Ishikawa (cell line): ENCODE data around the gene SBF1.

Experiments
- CEBPB ChIP-seq: IDR thresholded peaks from 2 replicates; pipeline ENCODE4 v1.6.1; 2012
- CREB1 ChIP-seq: IDR thresholded peaks from 2 replicates; pipeline ENCODE4 v1.6.1; 2012; ENCODE audit warnings: low read depth
- EGR1 ChIP-seq: IDR thresholded peaks from 2 replicates; pipeline ENCODE4 v1.6.1; 2012
- EP300 ChIP-seq: IDR thresholded peaks from 2 replicates; pipeline ENCODE4 v1.6.1; 2012; ENCODE audit warnings: borderline replicate concordance
- FOXM1 ChIP-seq: IDR thresholded peaks from 2 replicates; pipeline ENCODE4 v1.6.1; 2012; ENCODE audit warnings: low read depth, borderline replicate concordance
- MAX ChIP-seq: IDR thresholded peaks from 2 replicates; pipeline ENCODE4 v1.6.1; 2012
- NFIC ChIP-seq: IDR thresholded peaks from 2 replicates; pipeline ENCODE4 v1.6.1; 2012
- RAD21 ChIP-seq: IDR thresholded peaks from 2 replicates; pipeline ENCODE4 v1.6.1; 2012; ENCODE audit warnings: low read depth
- REST ChIP-seq: IDR thresholded peaks from 2 replicates; pipeline ENCODE4 v1.6.1; 2012; ENCODE audit warnings: low read depth, mild to moderate bottlenecking
- TAF1 ChIP-seq: IDR thresholded peaks from 2 replicates; pipeline ENCODE4 v1.6.1; 2012; ENCODE audit warnings: low read depth, mild to moderate bottlenecking
- TCF12 ChIP-seq: IDR thresholded peaks from 2 replicates; pipeline ENCODE4 v1.6.1; 2012; ENCODE audit warnings: low read depth
- TEAD4 ChIP-seq: IDR thresholded peaks from 2 replicates; pipeline ENCODE4 v1.6.1; 2012
- USF1 ChIP-seq: IDR thresholded peaks from 2 replicates; pipeline ENCODE4 v1.6.1; 2012
- YY1 ChIP-seq: IDR thresholded peaks from 2 replicates; pipeline ENCODE4 v1.6.1; 2012; ENCODE audit warnings: low read depth
- ZBTB7A ChIP-seq: IDR thresholded peaks from 2 replicates; pipeline ENCODE4 v1.6.1; 2012; ENCODE audit warnings: low read depth

SBF1 gene

GRCh38 chr22:50483556-50483955, 8.7 kb upstream of the SBF1 start:
- TF ChIP-seq MAX (no peak), EGR1 (no peak), FOXM1 (no peak), TEAD4 (no peak), NFIC (no peak), ZBTB7A (no peak), TCF12 (no peak), CREB1 (no peak), RAD21 (no peak), YY1 (no peak)

- TF ChIP-seq TCF12 (no peak), EGR1 (no peak), FOXM1 (no peak), CREB1 (no peak), CEBPB (no peak), TAF1 (no peak)
These were observed 8.3 kb upstream of the SBF1 start for GRCh38 chr22:50483106-50483505.

- TF ChIP-seq USF1, result peak; percentile 83
- no peak for TF ChIP-seq TAF1
These were observed 7.6 kb upstream of the SBF1 start for GRCh38 chr22:50482107-50483074.

- TF ChIP-seq CEBPB (peak; percentile 58; the same call in 1 of the 2 replicates), YY1 (0 out of 2 replicates have a peak, but pooled peaks have one; percentile 46), MAX (peak; percentile 22; the same call in 1 of the 2 replicates), EGR1 (peak; percentile 50; the same call in 1 of the 2 replicates), EP300 (no peak)
These were observed 6.7 kb upstream of the SBF1 start, which contains the start of gene ADM2 for GRCh38 chr22:50481440-50482106. Gene ADM2 (plus strand): TSS chr22:50481543. CDS start chr22:50481848, 305 bp downstream.

GRCh38 chr22:50481045-50481439, 6.2 kb upstream of the SBF1 start:
- no peak for TF ChIP-seq FOXM1
- no peak for TF ChIP-seq RAD21
- no peak for TF ChIP-seq CREB1
- no peak for TF ChIP-seq TCF12
- no peak for TF ChIP-seq USF1
- no peak for TF ChIP-seq REST
- TF ChIP-seq ZBTB7A, result no peak
- TF ChIP-seq TAF1, result no peak
- no peak for TF ChIP-seq YY1
- no peak for TF ChIP-seq NFIC
- TF ChIP-seq EP300, result no peak
- no peak for TF ChIP-seq TEAD4
- no peak for TF ChIP-seq EGR1
- TF ChIP-seq CEBPB, result no peak
- TF ChIP-seq MAX, result no peak

- no peak for TF ChIP-seq RAD21
- no peak for TF ChIP-seq TEAD4
- no peak for TF ChIP-seq TCF12
- no peak for TF ChIP-seq NFIC
- no peak for TF ChIP-seq USF1
- no peak for TF ChIP-seq ZBTB7A
- TF ChIP-seq CEBPB, result no peak
- no peak for TF ChIP-seq TAF1
- TF ChIP-seq EGR1, result no peak
- TF ChIP-seq REST, result no peak
- TF ChIP-seq EP300, result no peak
- TF ChIP-seq YY1, result no peak
- no peak for TF ChIP-seq CREB1
- no peak for TF ChIP-seq FOXM1
- no peak for TF ChIP-seq MAX
These were observed 4.9 kb upstream of the SBF1 start for GRCh38 chr22:50479721-50480120.
